HG03175 (cell line): ENCODE results near the gene TECPR1.

ENCODE experiments used
- ATAC-seq: cut with Tn5 transposase; IDR thresholded peaks from one replicate; pipeline ENCODE4 v1.9.1; 2021; ENCODE audit warnings: mild to moderate bottlenecking, moderate library complexity; ENCODE audit not compliant: unreplicated experiment

The TECPR1 gene

GRCh38 chr7:98248156-98248555 lies 3.9 kb downstream of the TECPR1 start:
- no peak for ATAC-seq

- no peak for ATAC-seq
Measured at GRCh38 chr7:98244871-98245270, 7.2 kb downstream of the TECPR1 start.

GRCh38 chr7:98242934-98243333 lies 9.1 kb downstream of the TECPR1 start:
- no peak for ATAC-seq

GRCh38 chr7:98242342-98242741 lies 9.7 kb downstream of the TECPR1 start:
- no peak for ATAC-seq

- no peak for ATAC-seq
Measured at GRCh38 chr7:98241674-98242241, 10.3 kb downstream of the TECPR1 start.

GRCh38 chr7:98240961-98241673 lies 10.9 kb downstream of the TECPR1 start:
- no peak for ATAC-seq

GRCh38 chr7:98238976-98239375 lies 13.1 kb downstream of the TECPR1 start:
- ATAC-seq, result no peak

- no peak for ATAC-seq
Measured at GRCh38 chr7:98238076-98238475, 14.0 kb downstream of the TECPR1 start.

GRCh38 chr7:98236355-98237185 lies 15.5 kb downstream of the TECPR1 start:
- no peak for ATAC-seq

- no peak for ATAC-seq
Measured at GRCh38 chr7:98235901-98236300, 16.1 kb downstream of the TECPR1 start.

GRCh38 chr7:98234429-98235147 lies 17.4 kb downstream of the TECPR1 start:
- ATAC-seq, result no peak

GRCh38 chr7:98233219-98234070 lies 18.6 kb downstream of the TECPR1 start:
- no peak for ATAC-seq

GRCh38 chr7:98232799-98233198 lies 19.2 kb downstream of the TECPR1 start:
- ATAC-seq, result no peak

- no peak for ATAC-seq
Measured at GRCh38 chr7:98232263-98232585, 19.8 kb downstream of the TECPR1 start.

- ATAC-seq, result no peak
Measured at GRCh38 chr7:98231493-98232262, 20.4 kb downstream of the TECPR1 start.

GRCh38 chr7:98230746-98231471 lies 21.1 kb downstream of the TECPR1 start:
- no peak for ATAC-seq

GRCh38 chr7:98229991-98230745 lies 21.9 kb downstream of the TECPR1 start:
- ATAC-seq, result no peak

GRCh38 chr7:98229441-98229840 lies 22.6 kb downstream of the TECPR1 start:
- ATAC-seq, result no peak
